ENCODE results near the gene MED16.

The MED16 gene

GRCh38 chr19:927351-927779, 34.4 kb upstream of the MED16 start:
- no peak for DNase-seq

GRCh38 chr19:926589-927350, 33.8 kb upstream of the MED16 start:
- no peak for DNase-seq

GRCh38 chr19:926323-926588, 33.3 kb upstream of the MED16 start:
- DNase-seq, result no peak

- no peak for DNase-seq
These were observed 32.7 kb upstream of the MED16 start, which contains the start of gene ARID3A for GRCh38 chr19:925526-926322. TSS of gene ARID3A (plus strand) at chr19:926035. CDS start at chr19:929529, 3,494 bp downstream.

- DNase-seq, result no peak
These were observed 32.1 kb upstream of the MED16 start for GRCh38 chr19:925087-925525.

- DNase-seq, result no peak
These were observed 31.6 kb upstream of the MED16 start for GRCh38 chr19:924553-925086.

- DNase-seq, result no peak
These were observed 27.3 kb upstream of the MED16 start for GRCh38 chr19:920051-920864.

GRCh38 chr19:919199-920050, 26.4 kb upstream of the MED16 start:
- DNase-seq, result no peak

- DNase-seq, result no peak
These were observed 25.7 kb upstream of the MED16 start for GRCh38 chr19:918481-919198.

- no peak for DNase-seq
These were observed 25.1 kb upstream of the MED16 start for GRCh38 chr19:918152-918437.

GRCh38 chr19:917323-918151, 24.6 kb upstream of the MED16 start, which contains the start of gene KISS1R:
TSS of gene KISS1R (plus strand) at chr19:917333. CDS start at chr19:917503, 170 bp downstream.
- no peak for DNase-seq

- DNase-seq, result no peak
These were observed 23.8 kb upstream of the MED16 start for GRCh38 chr19:916645-917322.

GRCh38 chr19:913080-913748, 20.2 kb upstream of the MED16 start, which contains the start of gene R3HDM4:
TSS of gene R3HDM4 (minus strand) at chr19:913219. CDS start at chr19:913157, 62 bp downstream.
- no peak for DNase-seq

- DNase-seq, result no peak
These were observed 19.4 kb upstream of the MED16 start for GRCh38 chr19:912181-913079.

GRCh38 chr19:911197-912033, 18.4 kb upstream of the MED16 start:
- no peak for DNase-seq

GRCh38 chr19:907183-907853, 14.3 kb upstream of the MED16 start:
- no peak for DNase-seq

- DNase-seq, result no peak
These were observed 13.5 kb upstream of the MED16 start for GRCh38 chr19:906480-906879.

Data from NCI-H1436 treated with DMSO at 0.1 percent for 48 hours (cell line).